ENCODE results near the gene ADAMTS17.

- TF ChIP-seq CTCF (IDR thresholded peaks at IDR 0.05; ENCODE audit: low read depth, low read length) (no peak), EZH2phosphoT487 (IDR thresholded peaks at IDR 0.05; ENCODE audit: low read depth) (no peak)
These were observed 376.4 kb downstream of the ADAMTS17 start for GRCh38 chr15:99965376-99965775.

Measured in OCI-LY3 (cell line).